Body of pancreas (tissue), 4 donors: ENCODE results near the gene VASH1. TPM values are rescaled to one million over a fixed set of nuclear protein-coding genes. Genes with fewer than 3 reads are reported as not detected.

ENCODE experiments used
- ATAC-seq: fragments of 150-250 bp; one replicate; pipeline ENCODE4 v1.9.1; 2016
- DNase-seq, 4 donors: peaks; one replicate each; pipeline ENCODE4 v3.0.0-alpha.2; 2019
- H3K27ac ChIP-seq, 4 donors: fragments of 200-600 bp; sonication (generic); 1 replicate in 3 of 4; 2 replicates in 1 of 4; pipeline versions ENCODE4 v1.5.1 to v1.6.1; 2016 to 2019; ENCODE audit warnings: mild to moderate bottlenecking in 1 of 4, mixed read lengths in 1 of 4, moderate library complexity in 1 of 4
- H3K27me3 ChIP-seq, 2 donors: fragments of 200-600 bp; sonication (generic); one replicate each; pipeline ENCODE4 v1.6.0; 2016; ENCODE audit warnings: mild to moderate bottlenecking in 1 of 2
- H3K36me3 ChIP-seq, 2 donors: fragments of 200-600 bp; sonication (generic); replicated peaks in 1 of 2; 2 replicates each; pipeline ENCODE4 v1.5.1; 2016; ENCODE audit warnings: low read depth in 2 of 2; ENCODE audit not compliant: insufficient read depth in 1 of 2
- H3K4me1 ChIP-seq: fragments of 200-600 bp; sonication (generic); one replicate; pipeline ENCODE4 v1.6.0; 2016
- H3K4me3 ChIP-seq, 2 donors: fragments of 200-600 bp; sonication (generic); 1 replicate in 1 of 2; 2 replicates in 1 of 2; pipeline ENCODE4 v1.5.1; 2016 to 2019
- H3K9me3 ChIP-seq, 3 donors: fragments of 200-600 bp; sonication (generic); 1 replicate in 2 of 3; 2 replicates in 1 of 3; pipeline ENCODE4 v1.5.1; 2016
- CTCF ChIP-seq, 7 experiments: fragments of 450-650 bp in 4 of 7; fragments of 200-600 bp in 3 of 7; sonication (generic) in 3 of 7; IDR thresholded peaks; one replicate each; pipeline ENCODE4 v1.5.1; 2016 to 2019; ENCODE audit warnings: antibody characterized with exemption in 7 of 7
- POLR2A ChIP-seq, 3 donors: fragments of 450-650 bp; IDR thresholded peaks; one replicate each; pipeline ENCODE4 v1.6.1; 2016; ENCODE audit warnings: antibody characterized with exemption in 3 of 3, mild to moderate bottlenecking in 2 of 3
- WGBS, 2 donors: methylation state at CpG; one replicate each; pipeline ENCODE4 v1.1.5; 2017; 5-methylcytosine and 5-hydroxymethylcytosine counted together
- intact Hi-C: fragments of 100-400 bp; cut with DNase I; formaldehyde crosslinking; loops from one replicate; pipeline ENCODE4 v1.15.1; 2023
- total RNA-seq, 2 donors: library from RNA; depleted of rRNA; stranded (reverse); fragments of >200 nt; gene quantifications; one replicate each; pipeline ENCODE4 v1.1.0, GENCODE V29; 2016

VASH1 gene
- total RNA-seq, 2 donors from 2014 or later: 3.1 to 5.9 TPM

- Histone ChIP-seq H3K36me3 (no peaks in the 10 kb centered on the region), H3K4me1 (peaks cover 20% of the 10 kb centered on the region), H3K27me3 (no peaks in the 10 kb centered on the region), H3K4me3 (no peak overlapping the region), H3K27ac (no peak overlapping the region), H3K9me3 (no peaks in the 10 kb centered on the region)
- ATAC-seq (no peak), DNase-seq (no peak)
- TF ChIP-seq POLR2A (IDR thresholded peaks at IDR 0.05) (no peak), CTCF (IDR thresholded peaks at IDR 0.05) (no peak)
- intact Hi-C loops: no loop called here
- 58 to 63% methylated on average over 4 of the region's 4 CpGs for WGBS, 2 donors
These were observed 1.7 kb upstream of the VASH1 start for GRCh38 chr14:76759589-76759988.

- 53 to 55% methylated on average over 23 to 26 of the region's 26 CpGs for WGBS, 2 donors
- intact Hi-C loops: no loop called here
- no peak overlapping the region for H3K27ac ChIP-seq
- no peak for TF ChIP-seq POLR2A (IDR thresholded peaks at IDR 0.05)
- TF ChIP-seq CTCF (IDR thresholded peaks at IDR 0.05): no peak
- H3K27me3 ChIP-seq: no peaks in the 10 kb centered on the region
- H3K9me3 ChIP-seq: no peaks in the 10 kb centered on the region
- H3K4me3 ChIP-seq: no peak overlapping the region
- no peak for DNase-seq
- no peak for ATAC-seq
- no peaks in the 10 kb centered on the region for H3K36me3 ChIP-seq
- peaks cover 20% of the 10 kb centered on the region for H3K4me1 ChIP-seq
These were observed 735 bp upstream of the VASH1 start for GRCh38 chr14:76760331-76761135.

- ATAC-seq (no peak), DNase-seq (no peak)
- no peaks in the 10 kb centered on the region for H3K36me3 ChIP-seq
- TF ChIP-seq CTCF (IDR thresholded peaks at IDR 0.05) (no peak), POLR2A (IDR thresholded peaks at IDR 0.05) (no peak)
- H3K4me1 ChIP-seq: peaks cover 20% of the 10 kb centered on the region
- H3K27me3 ChIP-seq: no peaks in the 10 kb centered on the region
- intact Hi-C loops: no loop called here
- H3K9me3 ChIP-seq: no peaks in the 10 kb centered on the region
- peak overlapping the region in 3 of 4 donors; percentile 4 to 62 (median 48) for H3K27ac ChIP-seq
- WGBS, 2 donors: 0% methylated on average over 45 of the region's 54 CpGs; no CpG with 5 or more reads in 1 of the 2 donors
- peak overlapping the region; percentile 5 to 35 for H3K4me3 ChIP-seq
These were observed 717 bp downstream of the VASH1 start for GRCh38 chr14:76761960-76762410.

GRCh38 chr14:76762411-76763095, 1.3 kb downstream of the VASH1 start:
- Histone ChIP-seq H3K27ac (peak overlapping the region in 1 of 4 donors; percentile 62), H3K9me3 (no peaks in the 10 kb centered on the region), H3K4me1 (peaks cover 20% of the 10 kb centered on the region), H3K27me3 (no peaks in the 10 kb centered on the region), H3K4me3 (peak overlapping the region in 1 of 2 donors; percentile 35), H3K36me3 (no peaks in the 10 kb centered on the region)
- WGBS, 2 donors: 32 to 47% methylated on average over 24 to 28 of the region's 28 CpGs
- intact Hi-C loops: no loop called here
- TF ChIP-seq CTCF (IDR thresholded peaks at IDR 0.05): no peak
- TF ChIP-seq POLR2A (IDR thresholded peaks at IDR 0.05): no peak
- no peak for ATAC-seq
- DNase-seq: no peak
